Measurements from ENCODE around the gene GPRIN2. TPM values are rescaled to one million over a fixed set of nuclear protein-coding genes. Genes with fewer than 3 reads are reported as not detected.

Gene GPRIN2
- total RNA-seq, 3 donors from 2014 or later: 17.2 to 58.7 (median 40.7) TPM

DNA sequence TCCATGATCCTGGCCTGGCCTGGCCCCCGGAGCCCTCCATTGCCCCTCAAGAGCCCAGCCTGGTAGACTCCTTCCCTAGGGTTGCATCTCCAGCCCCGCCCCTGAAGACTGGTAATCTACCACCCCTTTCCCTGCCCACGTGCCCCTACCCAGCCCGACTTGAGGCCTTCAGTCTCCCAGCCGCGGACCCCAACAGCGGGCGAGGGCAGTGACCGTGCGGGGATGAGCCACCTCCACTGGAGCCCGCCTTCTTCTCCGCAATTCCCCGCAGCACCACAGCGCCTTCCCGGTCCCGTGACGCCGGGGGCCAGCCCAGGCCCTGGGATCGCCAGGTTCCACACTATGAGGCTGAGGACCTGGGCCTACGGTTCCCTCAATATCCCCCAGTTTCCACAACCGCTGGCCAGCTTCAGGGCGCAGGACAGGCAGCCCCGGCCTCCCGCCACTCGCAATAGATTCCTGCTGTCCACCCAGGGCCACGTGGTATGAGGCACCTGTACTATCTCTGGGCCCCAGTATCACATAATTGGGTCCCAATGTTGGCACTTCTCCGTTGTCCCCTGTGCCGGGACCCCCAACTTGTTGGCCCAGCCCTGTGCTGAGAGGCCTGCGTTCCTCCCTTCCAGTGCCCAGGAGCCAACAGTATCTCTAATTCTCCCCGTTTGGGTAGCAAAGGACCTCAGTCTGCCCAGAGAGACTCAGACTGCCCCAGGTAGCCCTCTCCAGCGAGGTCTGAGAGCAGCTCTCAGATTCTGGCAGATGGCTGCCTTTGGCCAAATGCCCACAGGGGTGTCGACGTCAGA lies 1.1 kb upstream of the GPRIN2 start:
- DNase-seq: peak; percentile 36 to 74 (median 53)
- H3K4me3 ChIP-seq: no peak overlapping the region

DNA sequence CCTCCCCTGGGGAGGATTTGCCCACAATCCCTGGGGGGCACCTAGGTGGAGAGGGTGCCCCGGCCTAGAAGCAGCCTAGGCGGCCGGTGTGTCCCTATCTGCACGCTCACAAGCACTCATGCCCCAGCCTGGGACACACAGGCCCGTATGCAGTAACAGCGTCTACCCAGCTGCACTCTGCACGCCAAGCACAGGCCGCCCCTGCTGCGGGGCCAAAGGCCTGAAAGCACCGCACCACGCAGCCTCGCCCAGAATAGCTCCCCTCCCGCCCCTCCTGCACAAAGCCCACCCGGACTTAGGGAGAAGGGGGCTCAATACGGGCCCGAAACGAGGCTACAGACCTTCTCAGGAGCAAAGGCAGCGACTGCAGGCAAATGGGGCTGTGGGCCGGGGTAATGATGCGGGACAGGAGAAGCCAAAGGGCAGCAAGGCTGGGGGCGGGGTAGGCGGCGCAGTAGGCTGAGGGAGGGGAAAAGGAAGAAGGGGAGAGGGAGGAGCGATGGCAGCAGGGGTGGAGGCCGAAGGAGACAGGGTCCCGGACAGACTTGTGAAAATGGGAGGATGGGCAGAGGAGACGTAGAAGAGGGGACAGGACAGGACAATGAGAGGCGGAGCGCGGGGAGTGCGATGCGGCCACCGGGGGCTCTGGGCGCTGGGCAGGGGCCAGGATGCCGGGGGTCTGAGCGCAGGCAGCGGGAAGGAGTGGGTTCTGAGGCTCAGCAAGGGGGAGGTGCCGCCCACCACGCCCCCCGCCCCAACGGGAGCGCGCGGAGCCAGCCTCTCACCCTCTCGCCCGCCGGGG lies 544 bp downstream of the GPRIN2 start:
- peaks cover 20% of the 10 kb centered on the region for H3K4me1 ChIP-seq (ENCODE audit: low read depth)
- intact Hi-C loops (cut with DNase I, micrococcal nuclease): no loop called here
- ATAC-seq: peak; percentile 51
- no peaks in the 10 kb centered on the region for H3K9me3 ChIP-seq
- H3K4me3 ChIP-seq: peak overlapping the region; percentile 30
- no peak for TF ChIP-seq CTCF (IDR thresholded peaks at IDR 0.05)
- peak; percentile 76 to 81 (median 76) for DNase-seq
- H3K36me3 ChIP-seq (ENCODE audit: low read depth): no peaks in the 10 kb centered on the region

More for the DNA sequence above, 1.1 kb upstream of the GPRIN2 start:
- intact Hi-C loops (cut with DNase I, micrococcal nuclease): no loop called here
- peaks cover 14% of the 10 kb centered on the region for H3K4me1 ChIP-seq (ENCODE audit: low read depth)
- H3K9me3 ChIP-seq: no peaks in the 10 kb centered on the region
- H3K36me3 ChIP-seq (ENCODE audit: low read depth): no peaks in the 10 kb centered on the region
- ATAC-seq: no peak
- TF ChIP-seq CTCF (IDR thresholded peaks at IDR 0.05): no peak

- intact Hi-C loops (cut with DNase I, micrococcal nuclease): no loop called here
- Histone ChIP-seq H3K4me3 (no peak overlapping the region), H3K36me3 (ENCODE audit: low read depth) (no peaks in the 10 kb centered on the region), H3K4me1 (ENCODE audit: low read depth) (peaks cover 20% of the 10 kb centered on the region), H3K9me3 (no peaks in the 10 kb centered on the region)
- ATAC-seq: no peak
- TF ChIP-seq CTCF (IDR thresholded peaks at IDR 0.05): no peak
- no peak for DNase-seq
Measured at GRCh38 chr10:46555366-46555712, 1.1 kb downstream of the GPRIN2 start.

DNA sequence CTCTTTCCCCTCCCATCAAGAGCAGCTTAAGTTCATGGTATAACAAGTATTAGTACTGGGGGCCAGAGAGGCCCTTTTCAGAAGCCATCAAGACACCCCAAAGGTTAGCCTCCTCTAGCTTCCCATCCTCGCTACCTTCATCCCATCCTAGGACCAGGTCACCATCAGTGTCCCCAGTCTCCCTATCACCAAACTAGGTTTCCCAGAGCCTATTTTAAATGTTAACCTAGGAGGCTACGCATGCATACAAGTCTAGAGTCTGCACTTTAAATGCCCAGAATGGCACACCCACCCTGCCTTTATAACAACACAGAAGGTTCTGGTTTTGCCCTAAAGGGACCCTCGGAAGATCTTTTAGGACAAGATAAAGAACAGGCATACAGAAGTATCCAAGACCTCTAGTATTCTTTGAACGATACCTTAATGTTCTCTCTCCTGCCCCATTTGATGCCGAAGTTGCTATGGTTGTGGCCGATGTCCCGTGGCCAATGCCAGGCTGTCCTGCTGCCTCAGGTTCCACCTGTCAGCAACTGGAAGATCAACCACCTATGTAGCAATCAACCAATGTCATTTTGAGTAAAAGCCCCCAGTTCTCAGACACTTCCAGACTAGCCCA lies 2.2 kb downstream of the GPRIN2 start:
- peaks cover 20% of the 10 kb centered on the region for H3K4me1 ChIP-seq (ENCODE audit: low read depth)
- H3K36me3 ChIP-seq (ENCODE audit: low read depth): no peaks in the 10 kb centered on the region
- no peak overlapping the region for H3K4me3 ChIP-seq
- ATAC-seq (no peak), DNase-seq (no peak)
- H3K9me3 ChIP-seq: no peaks in the 10 kb centered on the region
- TF ChIP-seq CTCF (IDR thresholded peaks at IDR 0.05): no peak
- intact Hi-C loops (cut with DNase I, micrococcal nuclease): no loop called here

DNA sequence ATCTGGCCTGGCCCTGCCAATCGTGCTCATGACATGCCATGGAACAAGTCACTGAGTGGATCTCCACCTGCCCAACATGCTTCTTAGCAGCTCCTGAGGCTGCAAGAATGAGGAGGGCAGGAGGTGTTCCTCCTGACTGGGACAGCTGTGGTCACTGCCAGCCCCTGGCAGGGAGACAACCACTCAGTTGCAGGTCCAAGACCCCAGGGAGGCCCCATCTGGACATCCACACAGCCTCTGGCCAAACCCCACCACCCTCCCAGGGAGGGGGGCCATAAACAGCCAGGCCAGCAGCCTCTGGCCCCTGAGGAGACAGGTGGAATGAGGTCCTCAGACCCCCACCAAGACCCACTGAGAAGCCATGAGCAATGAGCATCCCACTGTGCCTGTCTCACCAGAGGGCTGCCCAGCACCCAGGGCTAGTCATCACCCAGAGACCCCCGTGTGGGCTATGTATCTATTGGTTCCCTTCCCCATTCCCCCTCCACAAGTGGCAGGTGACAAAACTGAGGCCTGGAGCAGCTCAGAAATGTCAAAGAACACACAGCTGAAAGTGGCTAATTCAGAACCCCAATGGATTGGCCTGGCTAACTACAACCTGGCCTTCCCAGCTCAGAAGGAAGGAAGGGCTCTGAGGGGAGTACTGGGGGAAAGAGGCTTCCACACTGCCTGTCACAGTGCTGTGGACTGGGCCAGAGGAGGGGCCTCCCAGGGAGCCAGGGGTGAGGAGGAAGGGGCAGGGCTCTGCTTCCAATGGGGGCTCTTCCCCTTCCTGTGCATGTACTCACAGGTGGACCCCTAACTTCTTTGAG lies 3.0 kb downstream of the GPRIN2 start:
- no peaks in the 10 kb centered on the region for H3K36me3 ChIP-seq (ENCODE audit: low read depth)
- peaks cover 20% of the 10 kb centered on the region for H3K4me1 ChIP-seq (ENCODE audit: low read depth)
- no peak overlapping the region for H3K4me3 ChIP-seq
- DNase-seq: peak; percentile 14 to 46 (median 39)
- intact Hi-C loops (cut with DNase I, micrococcal nuclease): no loop called here
- no peak for TF ChIP-seq CTCF (IDR thresholded peaks at IDR 0.05)
- no peaks in the 10 kb centered on the region for H3K9me3 ChIP-seq
- ATAC-seq: no peak
